ENCODE measurements around the gene TNFAIP2. TPM values are rescaled to one million over a fixed set of nuclear protein-coding genes. Genes with fewer than 3 reads are reported as not detected.
"Not testable (repeated sequence)": the region's sequence is repeated elsewhere in the genome, so short reads cannot be mapped to it uniquely, and the experiment has no call there.

Gene TNFAIP2
- polyA plus RNA-seq, 2 donors: 93.7 to 219 TPM

DNA sequence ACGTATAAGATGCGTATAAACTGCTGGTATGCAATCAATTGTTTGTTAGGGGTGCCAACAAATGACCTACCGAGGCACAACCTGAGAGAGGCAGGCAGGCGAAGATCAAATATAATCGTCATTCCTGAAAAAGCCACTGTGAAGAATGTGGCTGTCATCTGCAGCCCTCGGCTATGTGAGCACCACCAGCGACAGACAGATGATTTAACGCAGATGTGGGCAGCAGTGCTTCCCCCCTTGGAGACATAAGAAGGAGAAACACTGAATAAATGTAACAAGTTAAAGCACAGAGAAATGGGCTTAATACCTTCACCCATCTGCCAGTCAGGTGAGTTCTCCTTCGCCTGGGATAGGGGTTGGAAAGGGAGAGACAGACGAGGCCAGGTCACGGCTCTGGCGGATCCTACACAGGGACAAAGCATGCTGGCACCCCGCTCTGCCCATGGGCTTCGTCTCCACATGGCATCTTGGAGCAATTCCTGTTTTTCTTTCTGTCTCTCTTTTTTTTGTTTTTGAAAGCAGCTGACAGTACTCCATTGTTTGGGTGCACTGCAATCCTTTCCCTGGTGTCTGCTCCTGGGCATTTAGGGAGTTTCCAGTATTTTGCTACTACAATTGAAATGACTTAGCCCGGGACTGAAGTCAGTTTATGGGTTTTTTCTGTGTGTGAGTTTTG is 28.1 kb downstream of the TNFAIP2 start:
- Histone ChIP-seq H3K9me3 (ENCODE audit: control insufficient read depth in 2 of 2, insufficient read depth in 1 of 2, low read depth in 1 of 2, low read length in 1 of 2) (no peaks in the 10 kb centered on the region), H3K27ac (ENCODE audit: low read depth in 2 of 2, low read length in 1 of 2) (no peak overlapping the region), H3K36me3 (ENCODE audit: control insufficient read depth in 2 of 2, insufficient read depth in 2 of 2, low read length in 1 of 2) (no peaks in the 10 kb centered on the region), H3K27me3 (ENCODE audit: control insufficient read depth in 1 of 2, insufficient read depth in 2 of 2, low read length in 2 of 2) (no peaks in the 10 kb centered on the region), H3K4me1 (ENCODE audit: control insufficient read depth in 2 of 2, insufficient read depth in 2 of 2, low read length in 1 of 2) (peaks cover 4 to 6% of the 10 kb centered on the region in 2 donors), H3K4me3 (ENCODE audit: low read depth in 1 of 2, low read length in 2 of 2) (no peak overlapping the region)
- WGBS, 2 donors: 51 to 57% methylated on average over 15 of the region's 15 CpGs

DNA sequence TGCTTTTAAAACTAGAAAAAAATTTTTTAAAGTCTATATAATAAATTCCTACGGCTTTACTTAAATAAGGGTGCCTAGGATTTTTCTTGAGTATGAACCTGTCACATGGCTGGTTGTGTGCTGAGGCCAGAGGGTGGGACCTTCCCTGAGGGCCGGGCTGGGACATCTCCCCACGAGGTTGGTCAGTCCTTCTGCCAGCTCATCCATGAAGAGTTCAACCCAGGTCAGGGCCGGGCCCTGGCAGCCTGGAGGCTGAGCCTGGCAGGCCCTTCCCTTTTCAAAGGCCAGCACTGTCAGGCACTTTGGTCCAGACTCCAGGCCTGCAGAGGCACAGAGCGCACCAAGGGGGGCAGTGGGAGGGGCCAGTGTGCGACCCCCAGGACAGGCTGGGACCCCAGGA is 31.7 kb downstream of the TNFAIP2 start:
- Histone ChIP-seq H3K36me3 (ENCODE audit: control insufficient read depth in 2 of 2, insufficient read depth in 2 of 2, low read length in 1 of 2) (no peaks in the 10 kb centered on the region), H3K4me1 (ENCODE audit: control insufficient read depth in 2 of 2, insufficient read depth in 2 of 2, low read length in 1 of 2) (peaks cover 9 to 10% of the 10 kb centered on the region in 2 donors), H3K4me3 (ENCODE audit: low read depth in 1 of 2, low read length in 2 of 2) (no peak overlapping the region), H3K27me3 (ENCODE audit: control insufficient read depth in 1 of 2, insufficient read depth in 2 of 2, low read length in 2 of 2) (no peaks in the 10 kb centered on the region), H3K27ac (ENCODE audit: low read depth in 2 of 2, low read length in 1 of 2) (peak overlapping the region in 1 of 2 donors; percentile 58), H3K9me3 (ENCODE audit: control insufficient read depth in 2 of 2, insufficient read depth in 1 of 2, low read depth in 1 of 2, low read length in 1 of 2) (no peaks in the 10 kb centered on the region)
- WGBS, 2 donors: 34 to 41% methylated on average over 6 of the region's 6 CpGs

DNA sequence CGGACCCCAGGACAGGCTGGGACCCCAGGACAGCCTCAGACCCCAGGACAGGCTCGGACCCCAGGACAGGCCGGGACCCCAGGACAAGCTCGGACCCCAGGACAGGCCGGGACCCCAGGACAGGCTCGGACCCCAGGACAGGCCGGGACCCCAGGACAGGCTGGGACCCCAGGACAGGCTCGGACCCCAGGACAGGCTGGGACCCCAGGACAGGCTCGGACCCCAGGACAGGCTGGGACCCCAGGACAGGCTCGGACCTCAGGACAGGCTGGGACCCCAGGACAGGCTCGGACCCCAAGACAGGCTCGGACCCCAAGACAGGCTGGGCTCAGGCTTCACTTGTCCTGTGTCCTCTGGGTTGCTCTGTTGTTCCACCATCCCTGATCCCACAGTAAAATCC is 32.2 kb downstream of the TNFAIP2 start:
- not testable (repeated sequence) for H3K9me3 ChIP-seq (ENCODE audit: control insufficient read depth in 2 of 2, insufficient read depth in 1 of 2, low read depth in 1 of 2, low read length in 1 of 2); H3K27me3 ChIP-seq (ENCODE audit: control insufficient read depth in 1 of 2, insufficient read depth in 2 of 2, low read length in 2 of 2); H3K4me3 ChIP-seq (ENCODE audit: low read depth in 1 of 2, low read length in 2 of 2); H3K36me3 ChIP-seq (ENCODE audit: control insufficient read depth in 2 of 2, insufficient read depth in 2 of 2, low read length in 1 of 2)
- WGBS, 2 donors: 89 to 96% methylated on average over 9 to 12 of the region's 12 CpGs
- H3K27ac ChIP-seq (ENCODE audit: low read depth in 2 of 2, low read length in 1 of 2): peak overlapping the region in 1 of 2 donors; percentile 58
- peaks cover 9 to 10% of the 10 kb centered on the region in 2 donors for H3K4me1 ChIP-seq (ENCODE audit: control insufficient read depth in 2 of 2, insufficient read depth in 2 of 2, low read length in 1 of 2)

DNA sequence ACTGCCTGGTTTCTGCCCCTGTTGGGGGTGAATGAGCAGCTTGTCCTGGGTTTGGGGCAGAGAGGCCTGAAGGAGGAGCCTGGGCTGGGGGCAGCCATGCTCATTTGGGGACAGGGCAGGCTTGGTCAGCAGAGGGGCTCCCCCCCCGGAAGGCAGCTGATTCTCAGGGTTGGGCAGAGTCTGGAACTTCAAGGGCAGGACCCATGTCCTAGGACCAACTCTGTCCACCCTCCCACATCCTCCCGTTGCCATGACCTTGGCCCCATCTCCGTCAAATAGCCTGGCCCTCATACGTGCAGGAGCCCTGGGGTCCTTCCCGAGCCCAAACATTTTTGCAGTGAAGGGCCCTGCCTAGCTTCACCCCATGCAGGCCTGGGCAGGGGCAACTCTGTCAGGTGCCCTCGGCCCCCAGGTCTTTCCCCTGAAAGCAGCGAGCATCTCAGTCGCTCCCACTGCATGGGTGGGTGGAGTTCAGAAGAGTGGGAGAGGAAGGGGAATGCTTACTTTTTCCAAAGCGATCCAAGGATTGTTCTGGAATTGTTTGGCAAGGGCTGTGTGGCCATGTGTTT is 32.6 kb downstream of the TNFAIP2 start:
- H3K9me3 ChIP-seq (ENCODE audit: control insufficient read depth in 2 of 2, insufficient read depth in 1 of 2, low read depth in 1 of 2, low read length in 1 of 2): no peaks in the 10 kb centered on the region
- no peak overlapping the region for H3K4me3 ChIP-seq (ENCODE audit: low read depth in 1 of 2, low read length in 2 of 2)
- H3K4me1 ChIP-seq (ENCODE audit: control insufficient read depth in 2 of 2, insufficient read depth in 2 of 2, low read length in 1 of 2): peaks cover 9 to 12% of the 10 kb centered on the region in 2 donors
- no peaks in the 10 kb centered on the region for H3K36me3 ChIP-seq (ENCODE audit: control insufficient read depth in 2 of 2, insufficient read depth in 2 of 2, low read length in 1 of 2)
- no peaks in the 10 kb centered on the region for H3K27me3 ChIP-seq (ENCODE audit: control insufficient read depth in 1 of 2, insufficient read depth in 2 of 2, low read length in 2 of 2)
- H3K27ac ChIP-seq (ENCODE audit: low read depth in 2 of 2, low read length in 1 of 2): no peak overlapping the region
- 84 to 88% methylated on average over 9 of the region's 9 CpGs for WGBS, 2 donors

DNA sequence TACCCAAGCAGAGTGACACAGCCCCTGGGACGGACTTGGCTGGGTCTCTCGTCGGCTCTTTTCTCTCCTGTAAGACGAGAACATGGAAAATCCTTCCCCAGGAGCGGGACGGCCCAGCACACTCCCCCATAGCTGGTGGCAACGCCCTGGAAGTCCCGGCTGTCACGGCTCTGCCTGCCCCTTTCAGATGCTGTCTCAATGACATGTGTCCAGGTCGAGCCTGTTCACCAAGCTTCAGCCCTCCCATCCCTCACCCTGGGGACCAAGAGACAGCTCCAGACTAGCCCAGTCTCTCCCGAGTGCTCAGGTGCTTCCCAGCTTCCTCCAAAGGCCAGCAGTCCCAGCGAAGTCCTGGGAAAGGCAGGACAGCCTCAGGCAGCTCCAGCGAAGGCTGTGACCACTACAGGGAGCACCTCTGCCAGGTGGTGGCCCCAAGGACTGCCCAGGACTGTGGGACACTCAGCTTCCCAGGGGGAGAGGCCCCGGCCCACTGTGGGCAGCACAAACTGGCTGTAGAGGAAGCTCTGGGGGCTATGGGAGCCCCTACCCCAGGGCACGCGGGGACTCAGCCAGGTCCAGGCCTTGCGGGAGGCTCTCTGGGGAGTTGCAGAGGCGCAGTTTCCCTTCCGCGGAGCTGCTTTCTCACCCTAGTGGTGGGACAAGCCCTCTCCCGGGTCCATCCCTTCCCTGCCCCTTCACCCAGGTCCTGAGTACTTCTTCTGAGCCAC is 33.6 kb downstream of the TNFAIP2 start:
- Histone ChIP-seq H3K36me3 (ENCODE audit: control insufficient read depth in 2 of 2, insufficient read depth in 2 of 2, low read length in 1 of 2) (no peaks in the 10 kb centered on the region), H3K4me1 (ENCODE audit: control insufficient read depth in 2 of 2, insufficient read depth in 2 of 2, low read length in 1 of 2) (peaks cover 9 to 14% of the 10 kb centered on the region in 2 donors)

GRCh38 chr14:103157969-103158368 is 34.7 kb downstream of the TNFAIP2 start:
- no peak overlapping the region for H3K27ac ChIP-seq (ENCODE audit: low read depth in 2 of 2, low read length in 1 of 2)
- H3K9me3 ChIP-seq (ENCODE audit: control insufficient read depth in 2 of 2, insufficient read depth in 1 of 2, low read depth in 1 of 2, low read length in 1 of 2): no peaks in the 10 kb centered on the region
- H3K27me3 ChIP-seq (ENCODE audit: control insufficient read depth in 1 of 2, insufficient read depth in 2 of 2, low read length in 2 of 2): no peaks in the 10 kb centered on the region
- 86 to 88% methylated on average over 19 of the region's 19 CpGs for WGBS, 2 donors
- peaks cover 9 to 14% of the 10 kb centered on the region in 2 donors for H3K4me1 ChIP-seq (ENCODE audit: control insufficient read depth in 2 of 2, insufficient read depth in 2 of 2, low read length in 1 of 2)
- H3K36me3 ChIP-seq (ENCODE audit: control insufficient read depth in 2 of 2, insufficient read depth in 2 of 2, low read length in 1 of 2): no peaks in the 10 kb centered on the region
- H3K4me3 ChIP-seq (ENCODE audit: low read depth in 1 of 2, low read length in 2 of 2): no peak overlapping the region

More for the DNA sequence above, 33.6 kb downstream of the TNFAIP2 start:
- Histone ChIP-seq H3K9me3 (ENCODE audit: control insufficient read depth in 2 of 2, insufficient read depth in 1 of 2, low read depth in 1 of 2, low read length in 1 of 2) (no peaks in the 10 kb centered on the region), H3K27ac (ENCODE audit: low read depth in 2 of 2, low read length in 1 of 2) (peak overlapping the region; percentile 40 to 63), H3K27me3 (ENCODE audit: control insufficient read depth in 1 of 2, insufficient read depth in 2 of 2, low read length in 2 of 2) (no peaks in the 10 kb centered on the region), H3K4me3 (ENCODE audit: low read depth in 1 of 2, low read length in 2 of 2) (no peak overlapping the region)
- 69 to 75% methylated on average over 18 to 21 of the region's 21 CpGs for WGBS, 2 donors

DNA sequence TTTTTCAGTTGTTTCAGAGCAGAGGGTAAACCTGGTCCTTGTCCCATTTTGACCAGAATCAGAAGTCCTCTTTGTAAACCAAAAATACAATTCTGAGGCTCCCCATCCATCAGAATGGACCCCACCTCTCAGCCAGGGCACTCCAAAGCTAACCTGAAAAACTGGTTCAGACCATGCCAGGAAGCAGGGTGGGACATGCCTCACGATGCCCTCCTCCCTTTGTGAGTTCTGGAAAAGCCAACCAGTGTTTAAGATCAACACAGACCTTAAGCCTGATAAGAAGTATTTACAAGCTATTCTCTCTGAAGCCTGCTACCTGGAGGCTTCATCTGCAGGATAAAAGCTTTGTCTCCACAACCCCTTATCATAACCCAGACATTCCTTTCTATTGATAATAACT is 35.4 kb downstream of the TNFAIP2 start:
- no peak overlapping the region for H3K4me3 ChIP-seq (ENCODE audit: low read depth in 1 of 2, low read length in 2 of 2)
- H3K4me1 ChIP-seq (ENCODE audit: control insufficient read depth in 2 of 2, insufficient read depth in 2 of 2, low read length in 1 of 2): peaks cover 9 to 14% of the 10 kb centered on the region in 2 donors
- H3K27me3 ChIP-seq (ENCODE audit: control insufficient read depth in 1 of 2, insufficient read depth in 2 of 2, low read length in 2 of 2): no peaks in the 10 kb centered on the region
- no peaks in the 10 kb centered on the region for H3K9me3 ChIP-seq (ENCODE audit: control insufficient read depth in 2 of 2, insufficient read depth in 1 of 2, low read depth in 1 of 2, low read length in 1 of 2)
- peak overlapping the region in 1 of 2 donors; percentile 34 for H3K27ac ChIP-seq (ENCODE audit: low read depth in 2 of 2, low read length in 1 of 2)
- 37% methylated on average over 1 of the region's 1 CpG for WGBS, 2 donors
- no peaks in the 10 kb centered on the region for H3K36me3 ChIP-seq (ENCODE audit: control insufficient read depth in 2 of 2, insufficient read depth in 2 of 2, low read length in 1 of 2)

DNA sequence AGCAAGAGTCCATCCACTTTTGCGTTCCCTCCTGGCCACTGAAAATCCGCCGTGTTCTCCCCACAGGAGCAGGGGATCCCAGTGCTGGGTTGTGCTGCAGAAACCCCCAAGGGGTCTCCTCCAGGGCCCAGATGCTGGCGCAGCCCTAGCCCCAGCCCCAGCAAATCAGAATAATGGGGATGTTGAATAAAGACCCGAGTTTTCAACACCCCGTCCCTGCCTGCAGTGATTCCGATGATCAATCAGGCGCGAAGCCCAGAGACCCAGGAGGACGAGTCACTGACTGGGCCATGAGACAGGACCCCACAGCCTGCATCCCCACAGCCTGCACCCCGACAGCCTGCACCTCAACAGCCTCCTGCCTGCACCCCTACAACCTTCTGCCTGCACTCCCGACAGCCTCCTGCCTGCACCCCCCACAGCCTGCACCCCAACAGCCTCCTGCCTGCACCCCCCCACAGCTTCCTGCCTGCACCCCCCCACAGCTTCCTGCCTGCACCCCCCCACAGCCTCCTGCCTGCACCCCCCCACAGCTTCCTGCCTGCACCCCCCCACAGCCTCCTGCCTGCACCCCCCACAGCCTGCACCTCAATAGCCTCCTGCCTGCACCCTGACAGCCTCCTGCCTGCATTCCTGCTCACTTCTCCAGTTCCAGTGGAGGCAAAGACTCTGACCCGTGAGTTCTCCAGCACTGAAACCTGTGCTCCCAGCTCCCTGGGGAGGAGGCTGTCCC is 37.2 kb downstream of the TNFAIP2 start:
- Histone ChIP-seq H3K27me3 (ENCODE audit: control insufficient read depth in 1 of 2, insufficient read depth in 2 of 2, low read length in 2 of 2) (no peaks in the 10 kb centered on the region), H3K4me1 (ENCODE audit: control insufficient read depth in 2 of 2, insufficient read depth in 2 of 2, low read length in 1 of 2) (peaks cover 6 to 14% of the 10 kb centered on the region in 2 donors), H3K27ac (ENCODE audit: low read depth in 2 of 2, low read length in 1 of 2) (no peak overlapping the region), H3K36me3 (ENCODE audit: control insufficient read depth in 2 of 2, insufficient read depth in 2 of 2, low read length in 1 of 2) (no peaks in the 10 kb centered on the region), H3K4me3 (ENCODE audit: low read depth in 1 of 2, low read length in 2 of 2) (no peak overlapping the region), H3K9me3 (ENCODE audit: control insufficient read depth in 2 of 2, insufficient read depth in 1 of 2, low read depth in 1 of 2, low read length in 1 of 2) (no peaks in the 10 kb centered on the region)
- WGBS, 2 donors: 74 to 77% methylated on average over 13 of the region's 13 CpGs

- H3K36me3 ChIP-seq (ENCODE audit: control insufficient read depth in 2 of 2, insufficient read depth in 2 of 2, low read length in 1 of 2): no peaks in the 10 kb centered on the region
- H3K27ac ChIP-seq (ENCODE audit: low read depth in 2 of 2, low read length in 1 of 2): no peak overlapping the region
- 56 to 61% methylated on average over 4 of the region's 4 CpGs for WGBS, 2 donors
Measured at GRCh38 chr14:103161054-103161397, 37.8 kb downstream of the TNFAIP2 start.

More at GRCh38 chr14:103161054-103161397, 37.8 kb downstream of the TNFAIP2 start:
- no peak overlapping the region for H3K4me3 ChIP-seq (ENCODE audit: low read depth in 1 of 2, low read length in 2 of 2)
- H3K4me1 ChIP-seq (ENCODE audit: control insufficient read depth in 2 of 2, insufficient read depth in 2 of 2, low read length in 1 of 2): peaks cover 3 to 11% of the 10 kb centered on the region in 2 donors
- no peaks in the 10 kb centered on the region for H3K9me3 ChIP-seq (ENCODE audit: control insufficient read depth in 2 of 2, insufficient read depth in 1 of 2, low read depth in 1 of 2, low read length in 1 of 2)
- H3K27me3 ChIP-seq (ENCODE audit: control insufficient read depth in 1 of 2, insufficient read depth in 2 of 2, low read length in 2 of 2): no peaks in the 10 kb centered on the region
